K562 treated with DMSO at 1 percent for 24 hours (cell line): ENCODE measurements around the gene PTF1A. TPM values are rescaled to one million over a fixed set of nuclear protein-coding genes. Genes with fewer than 3 reads are reported as not detected.

Experiments used
- total RNA-seq: library from RNA; unstranded; fragments of 300-600 nt; gene quantifications from 2 replicates; pipeline ENCODE4 v1.2.3, GENCODE V29; 2022; ENCODE audit warnings: low read depth; ENCODE audit not compliant: insufficient read depth

The PTF1A gene
- not detected in 2 replicates for total RNA-seq

GRCh38 chr10:23191764-23192711 is at the start of gene PTF1A:
TSS of gene PTF1A (plus strand) at chr10:23192312. CDS start at chr10:23192531, 219 bp downstream.

Other genes starting within 250 kb of the PTF1A start
- 16.9 and 19.4 TPM in 2 replicates for gene MSRB2, start 96.7 kb upstream of the PTF1A start, total RNA-seq
- not detected in 2 replicates for gene C10orf67, start 152.5 kb downstream of the PTF1A start, total RNA-seq
- gene OTUD1, start 246.8 kb downstream of the PTF1A start, total RNA-seq = 5.5 and 5.8 TPM in 2 replicates